Subcutaneous abdominal adipose tissue (tissue), 5 donors: ENCODE data around the gene APOC4.

Experiments used
- H3K27ac ChIP-seq: one replicate; pipeline ENCODE4 v1.7.0; 2013; ENCODE audit warnings: low read depth, mild to moderate bottlenecking, inconsistent platforms, low read length, moderate library complexity
- H3K27me3 ChIP-seq, 5 donors: one replicate each; pipeline ENCODE4 v1.7.0; 2013; ENCODE audit warnings: low read length in 5 of 5, inconsistent platforms in 1 of 5; ENCODE audit not compliant: control insufficient read depth in 5 of 5, insufficient read depth in 4 of 5
- H3K36me3 ChIP-seq, 5 donors: one replicate each; pipeline ENCODE4 v1.7.0; 2013; ENCODE audit warnings: low read length in 5 of 5; ENCODE audit not compliant: control insufficient read depth in 5 of 5, insufficient read depth in 5 of 5
- H3K4me1 ChIP-seq, 5 donors: one replicate each; pipeline ENCODE4 v1.7.0; 2013; ENCODE audit warnings: low read length in 5 of 5, mild to moderate bottlenecking in 3 of 5, moderate library complexity in 1 of 5; ENCODE audit not compliant: control insufficient read depth in 5 of 5, insufficient read depth in 5 of 5
- H3K4me3 ChIP-seq, 5 donors: one replicate each; pipeline ENCODE4 v1.7.0; 2013; ENCODE audit warnings: low read length in 5 of 5, low read depth in 1 of 5
- H3K9ac ChIP-seq, 5 donors: one replicate each; pipeline ENCODE4 v1.7.0; 2013; ENCODE audit warnings: low read length in 5 of 5, mild to moderate bottlenecking in 4 of 5, moderate library complexity in 3 of 5
- H3K9me3 ChIP-seq, 5 donors: one replicate each; pipeline ENCODE4 v1.7.0; 2013; ENCODE audit warnings: low read length in 5 of 5; ENCODE audit not compliant: control insufficient read depth in 5 of 5
- donor health status: healthy.
- donor health status: healthy.
- donor health status: healthy.
- donor health status: healthy.
- donor health status: healthy.

Gene APOC4, protein sequence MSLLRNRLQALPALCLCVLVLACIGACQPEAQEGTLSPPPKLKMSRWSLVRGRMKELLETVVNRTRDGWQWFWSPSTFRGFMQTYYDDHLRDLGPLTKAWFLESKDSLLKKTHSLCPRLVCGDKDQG

DNA sequence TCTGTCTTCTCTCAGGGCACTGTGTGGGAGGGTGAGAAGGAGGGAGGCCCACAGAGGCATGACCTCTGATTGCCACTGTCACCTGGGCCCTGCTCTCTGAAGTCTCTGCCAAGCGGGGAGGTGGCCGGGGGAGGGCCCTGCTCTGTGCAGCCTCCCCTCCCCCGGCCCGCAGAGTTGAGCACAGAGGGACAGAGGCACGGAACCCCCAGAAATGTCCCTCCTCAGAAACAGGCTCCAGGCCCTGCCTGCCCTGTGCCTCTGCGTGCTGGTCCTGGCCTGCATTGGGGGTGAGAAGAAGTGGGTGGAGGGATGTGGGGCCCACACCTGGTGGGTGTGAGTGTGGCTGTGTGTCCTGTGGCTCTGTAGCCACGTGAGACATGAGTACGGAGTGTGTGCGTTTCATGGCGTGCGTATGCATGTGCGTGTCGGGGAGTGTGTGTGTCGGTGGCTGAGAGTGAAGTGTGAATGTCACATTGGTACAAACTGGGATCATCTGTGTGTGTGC, at the start of gene APOC4:
Gene APOC4, plus strand, starts transcription at position 171 of the 505 bp plus-strand sequence. Its CDS starts 41 bp downstream, at position 212.
- Histone ChIP-seq H3K9ac (no peak within 1 kb of the TSS), H3K36me3 (no peaks in the 10 kb centered on the region), H3K9me3 (no peaks in the 10 kb centered on the region), H3K4me1 (peaks cover 0 to 13% (median 6%) of the 10 kb centered on the region in 5 donors), H3K27ac (no peak within 1 kb of the TSS), H3K27me3 (no peaks in the 10 kb centered on the region), H3K4me3 (no peak within 1 kb of the TSS)

DNA sequence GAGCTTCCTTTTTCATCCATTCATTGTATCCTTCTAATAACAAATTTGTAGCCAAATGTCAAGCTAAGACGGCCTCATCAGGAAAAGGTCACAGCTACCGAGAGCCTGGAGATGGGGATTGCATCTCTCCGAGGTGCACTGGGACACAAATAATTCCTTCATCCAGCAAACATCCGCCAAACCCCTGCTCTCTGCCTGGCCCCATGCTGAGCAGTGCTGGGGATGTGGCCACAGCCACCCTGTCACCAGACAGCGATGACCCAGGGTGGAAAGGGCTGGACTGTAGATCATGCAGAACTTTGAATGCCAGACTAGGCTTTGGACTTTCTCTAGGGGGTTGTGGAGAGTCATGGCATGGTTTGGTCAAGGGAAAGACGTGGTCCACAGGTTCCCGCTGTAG, 49.1 kb upstream of the APOC4 start:
- Histone ChIP-seq H3K27me3 (no peaks in the 10 kb centered on the region), H3K9me3 (no peaks in the 10 kb centered on the region), H3K9ac (peak overlapping the region in 3 of 5 donors; percentile 40 to 91 (median 88)), H3K36me3 (peaks cover 0 to 54% (median 53%) of the 10 kb centered on the region in 5 donors), H3K4me1 (peaks cover 8 to 26% (median 24%) of the 10 kb centered on the region in 5 donors), H3K4me3 (no peak overlapping the region), H3K27ac (no peak overlapping the region)

DNA sequence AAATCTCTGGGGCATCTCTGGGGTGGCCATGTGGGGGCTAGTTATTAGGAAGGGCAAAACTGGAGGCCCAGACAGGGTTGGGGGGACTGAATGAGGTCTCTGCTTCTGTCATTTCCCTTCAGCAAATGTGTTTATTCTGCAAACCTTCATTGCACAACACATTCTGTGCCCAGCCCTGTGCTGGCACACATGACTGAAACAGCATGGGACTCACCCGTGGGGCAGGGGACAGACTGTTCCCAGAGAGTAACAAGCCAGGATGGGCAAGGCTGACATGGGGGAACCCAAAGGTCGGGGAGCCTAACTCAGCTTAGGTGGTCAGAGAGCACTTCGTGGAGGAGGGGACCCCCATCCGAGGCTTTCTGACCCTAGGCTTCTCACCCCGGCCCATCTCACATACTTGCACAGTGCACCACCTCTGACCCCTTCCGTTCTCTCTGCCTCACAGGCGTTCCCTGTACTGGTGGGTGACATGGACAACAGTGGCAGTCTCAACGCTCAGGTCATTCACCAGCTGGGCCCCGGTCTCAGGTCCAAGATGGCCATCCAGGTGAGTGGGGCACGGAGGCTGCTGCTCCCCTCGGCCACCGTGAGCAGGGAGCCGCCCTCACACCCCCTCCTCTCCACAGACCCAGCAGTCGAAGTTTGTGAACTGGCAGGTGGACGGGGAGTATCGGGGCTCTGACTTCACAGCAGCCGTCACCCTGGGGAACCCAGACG, 48.5 kb upstream of the APOC4 start:
- Histone ChIP-seq H3K36me3 (peaks cover 0 to 54% (median 53%) of the 10 kb centered on the region in 5 donors), H3K27ac (no peak overlapping the region), H3K4me1 (peaks cover 8 to 26% (median 24%) of the 10 kb centered on the region in 5 donors), H3K9ac (no peak overlapping the region), H3K4me3 (no peak overlapping the region), H3K27me3 (no peaks in the 10 kb centered on the region), H3K9me3 (no peaks in the 10 kb centered on the region)

DNA sequence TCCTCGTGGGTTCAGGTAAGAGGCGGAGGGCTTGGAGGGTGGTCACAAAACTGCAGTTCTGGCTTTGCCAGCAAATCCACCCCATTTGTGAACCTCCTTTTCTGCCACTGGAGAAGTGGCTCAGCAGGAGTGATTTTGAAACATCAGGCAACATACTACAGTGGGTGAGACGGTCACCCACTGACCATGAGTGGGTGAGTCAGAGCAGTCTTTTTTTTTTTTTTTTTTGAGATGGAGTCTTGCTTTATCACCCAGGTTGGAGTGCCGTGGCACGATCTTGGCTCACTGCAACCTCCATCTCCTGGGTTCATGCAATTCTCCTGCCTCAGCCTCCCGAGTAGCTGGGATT, 48.0 kb upstream of the APOC4 start:
- Histone ChIP-seq H3K4me1 (peaks cover 8 to 26% (median 24%) of the 10 kb centered on the region in 5 donors), H3K27ac (no peak overlapping the region), H3K9me3 (no peaks in the 10 kb centered on the region), H3K36me3 (peaks cover 0 to 53% (median 53%) of the 10 kb centered on the region in 5 donors), H3K4me3 (no peak overlapping the region), H3K27me3 (no peaks in the 10 kb centered on the region), H3K9ac (no peak overlapping the region)

DNA sequence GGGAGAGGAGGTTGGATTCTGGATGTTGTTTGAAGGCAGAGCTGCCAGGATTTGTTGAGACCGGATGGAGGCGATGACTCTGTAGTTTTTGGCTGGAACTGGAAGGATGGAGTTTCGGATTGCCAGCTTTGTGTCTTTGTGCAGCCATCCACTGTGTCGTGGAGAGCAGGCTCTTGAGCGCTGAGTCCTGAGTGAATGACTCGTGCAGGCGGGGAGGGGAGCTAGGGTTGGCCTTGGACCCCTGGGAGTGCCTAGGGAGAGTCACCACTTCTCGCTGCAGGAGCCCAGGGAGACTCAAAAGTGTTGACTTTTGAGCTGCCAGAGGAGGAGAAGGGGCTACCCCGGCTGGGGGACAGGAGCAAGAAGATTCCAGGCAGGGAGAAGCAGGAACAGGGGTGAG, 47.1 kb upstream of the APOC4 start:
- H3K27me3 ChIP-seq: no peaks in the 10 kb centered on the region
- H3K27ac ChIP-seq: no peak overlapping the region
- no peak overlapping the region for H3K4me3 ChIP-seq
- peaks cover 0 to 61% (median 53%) of the 10 kb centered on the region in 5 donors for H3K36me3 ChIP-seq
- H3K4me1 ChIP-seq: peaks cover 7 to 21% (median 19%) of the 10 kb centered on the region in 5 donors
- no peak overlapping the region for H3K9ac ChIP-seq
- H3K9me3 ChIP-seq: no peaks in the 10 kb centered on the region

DNA sequence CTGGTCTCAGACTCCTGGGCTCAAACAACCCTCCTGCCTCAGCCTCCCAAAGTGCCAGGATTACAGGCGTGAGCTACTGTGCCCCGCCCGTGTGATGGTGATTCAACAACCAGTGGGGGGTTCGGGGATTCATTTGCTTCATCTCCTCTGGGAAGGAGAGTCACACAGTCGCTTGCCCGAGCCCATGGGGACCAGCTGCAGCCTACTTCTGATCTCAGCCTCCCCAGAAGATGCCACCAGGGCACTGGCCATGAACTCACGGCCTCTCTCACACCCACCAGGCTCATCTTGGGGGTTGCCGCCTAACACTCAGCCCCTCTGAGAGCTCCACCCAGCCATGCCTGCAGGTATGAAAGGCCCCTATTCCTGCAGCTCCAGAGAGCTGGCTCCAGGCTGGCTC, 44.2 kb upstream of the APOC4 start:
- H3K9me3 ChIP-seq: no peaks in the 10 kb centered on the region
- no peak overlapping the region for H3K4me3 ChIP-seq
- H3K27me3 ChIP-seq: no peaks in the 10 kb centered on the region
- peaks cover 0 to 89% (median 76%) of the 10 kb centered on the region in 5 donors for H3K36me3 ChIP-seq
- H3K27ac ChIP-seq: no peak overlapping the region
- peaks cover 0 to 3% (median under 1%) of the 10 kb centered on the region in 5 donors for H3K4me1 ChIP-seq
- no peak overlapping the region for H3K9ac ChIP-seq

DNA sequence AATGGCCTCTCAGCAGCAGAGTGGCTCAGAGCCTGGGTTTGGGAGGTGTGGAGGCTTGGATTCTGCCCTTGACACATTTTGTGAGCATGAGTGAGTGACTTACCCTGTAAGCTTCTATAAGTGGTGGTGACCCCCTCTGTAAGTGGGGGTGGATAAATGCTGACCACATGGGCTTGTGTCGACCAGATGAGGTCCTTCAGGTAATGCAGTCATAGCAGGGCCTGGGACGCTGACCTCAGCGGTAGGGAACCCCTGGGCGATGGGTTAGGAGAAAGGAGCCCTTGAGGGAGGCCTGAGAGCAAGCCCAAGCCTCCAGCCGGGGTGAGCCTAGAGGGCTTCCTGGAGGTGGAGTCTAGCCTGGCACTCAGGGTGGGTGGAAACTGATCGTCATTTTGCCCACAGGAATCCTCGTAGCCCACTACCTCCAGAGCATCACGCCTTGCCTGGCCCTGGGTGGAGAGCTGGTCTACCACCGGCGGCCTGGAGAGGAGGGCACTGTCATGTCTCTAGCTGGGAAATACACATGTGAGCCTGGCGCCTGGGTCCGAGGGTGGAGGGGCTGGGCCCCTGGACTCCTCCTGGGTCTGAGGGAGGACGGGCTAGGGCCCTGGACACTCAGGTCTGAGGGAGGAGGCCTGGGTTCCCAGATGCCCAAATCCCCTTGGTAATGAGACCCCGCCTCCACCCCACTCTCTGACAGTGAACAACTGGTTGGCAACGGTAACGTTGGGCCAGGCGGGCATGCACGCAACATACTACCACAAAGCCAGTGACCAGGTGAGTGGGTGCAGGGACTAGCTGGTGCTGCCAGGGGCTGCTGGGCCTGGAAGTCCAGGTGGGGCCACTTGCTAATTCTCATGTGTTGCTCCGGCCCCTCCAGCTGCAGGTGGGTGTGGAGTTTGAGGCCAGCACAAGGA, 41.5 kb upstream of the APOC4 start:
- H3K27me3 ChIP-seq: peaks cover 0 to 4% (median 3%) of the 10 kb centered on the region in 5 donors
- no peak overlapping the region for H3K27ac ChIP-seq
- H3K4me1 ChIP-seq: peaks cover 2 to 18% (median 11%) of the 10 kb centered on the region in 5 donors
- no peak overlapping the region for H3K9ac ChIP-seq
- no peak overlapping the region for H3K4me3 ChIP-seq
- no peaks in the 10 kb centered on the region for H3K9me3 ChIP-seq
- H3K36me3 ChIP-seq: peaks cover 0 to 68% (median 54%) of the 10 kb centered on the region in 5 donors

DNA sequence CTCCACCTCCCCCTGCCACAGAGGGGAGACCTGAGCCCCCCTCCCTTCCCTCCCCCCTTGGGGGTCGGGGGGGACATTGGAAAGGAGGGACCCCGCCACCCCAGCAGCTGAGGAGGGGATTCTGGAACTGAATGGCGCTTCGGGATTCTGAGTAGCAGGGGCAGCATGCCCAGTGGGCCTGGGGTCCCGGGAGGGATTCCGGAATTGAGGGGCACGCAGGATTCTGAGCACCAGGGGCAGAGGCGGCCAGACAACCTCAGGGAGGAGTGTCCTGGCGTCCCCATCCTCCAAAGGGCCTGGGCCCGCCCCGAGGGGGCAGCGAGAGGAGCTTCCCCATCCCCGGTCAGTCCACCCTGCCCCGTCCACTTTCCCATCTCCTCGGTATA, 38.8 kb upstream of the APOC4 start:
- Histone ChIP-seq H3K27me3 (peaks cover 0 to 13% (median 7%) of the 10 kb centered on the region in 5 donors), H3K4me3 (no peak overlapping the region), H3K27ac (no peak overlapping the region), H3K36me3 (peaks cover 0 to 43% (median 30%) of the 10 kb centered on the region in 5 donors), H3K9ac (no peak overlapping the region), H3K9me3 (no peaks in the 10 kb centered on the region), H3K4me1 (peaks cover 2 to 37% (median 20%) of the 10 kb centered on the region in 5 donors)

DNA sequence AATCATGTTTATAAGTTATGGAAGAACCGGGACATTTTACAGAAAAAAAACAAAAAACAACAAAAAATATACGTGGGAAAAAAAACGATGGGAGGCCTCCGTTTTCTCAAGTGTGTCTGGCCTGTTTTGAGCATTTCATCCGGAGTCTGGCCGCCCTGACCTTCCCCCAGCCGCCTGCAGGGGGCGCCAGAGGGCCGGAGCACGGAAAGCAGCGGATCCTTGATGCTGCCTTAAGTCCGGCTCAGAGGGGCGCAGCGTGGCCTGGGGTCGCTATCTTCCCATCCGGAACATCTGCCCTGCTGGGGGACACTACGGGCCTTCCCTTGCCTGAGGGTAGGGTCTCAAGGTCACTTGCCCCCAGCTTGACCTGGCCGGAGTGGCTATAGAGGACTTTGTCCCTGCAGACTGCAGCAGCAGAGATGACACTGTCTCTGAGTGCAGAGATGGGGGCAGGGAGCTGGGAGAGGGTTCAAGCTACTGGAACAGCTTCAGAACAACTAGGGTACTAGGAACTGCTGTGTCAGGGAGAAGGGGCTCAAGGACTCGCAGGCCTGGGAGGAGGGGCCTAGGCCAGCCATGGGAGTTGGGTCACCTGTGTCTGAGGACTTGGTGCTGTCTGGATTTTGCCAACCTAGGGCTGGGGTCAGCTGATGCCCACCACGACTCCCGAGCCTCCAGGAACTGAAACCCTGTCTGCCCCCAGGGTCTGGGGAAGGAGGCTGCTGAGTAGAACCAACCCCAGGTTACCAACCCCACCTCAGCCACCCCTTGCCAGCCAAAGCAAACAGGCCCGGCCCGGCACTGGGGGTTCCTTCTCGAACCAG, 38.2 kb upstream of the APOC4 start:
- Histone ChIP-seq H3K27me3 (peaks cover 0 to 13% (median 7%) of the 10 kb centered on the region in 5 donors), H3K9me3 (no peaks in the 10 kb centered on the region), H3K4me3 (no peak overlapping the region), H3K27ac (no peak overlapping the region), H3K4me1 (peaks cover 2 to 37% (median 20%) of the 10 kb centered on the region in 5 donors), H3K36me3 (peaks cover 0 to 42% (median 32%) of the 10 kb centered on the region in 5 donors), H3K9ac (peak overlapping the region in 1 of 5 donors; percentile 35)
